Fibroblast of lung (primary cell): Measurements from ENCODE around the gene SLC25A4. TPM values are rescaled to one million over a fixed set of nuclear protein-coding genes. Genes with fewer than 3 reads are reported as not detected.

ENCODE experiments used
- DNase-seq, 2 donors: peaks; one replicate each; pipeline versions ENCODE4 v3.0.0 to v3.0.0-alpha.2; 2010; ENCODE audit warnings: low read depth in 2 of 2
- H2AFZ ChIP-seq: 2 replicates; pipeline ENCODE4 v1.5.1; 2012; ENCODE audit warnings: low read length, control low read depth, inconsistent platforms
- H3K27ac ChIP-seq: 2 replicates; pipeline ENCODE4 v1.5.1; 2011; ENCODE audit warnings: low read length, control low read depth; ENCODE audit not compliant: insufficient read depth
- H3K27me3 ChIP-seq: 2 replicates; pipeline ENCODE4 v1.5.1; 2011; ENCODE audit warnings: mild to moderate bottlenecking, low read length; ENCODE audit not compliant: control insufficient read depth, insufficient read depth
- H3K36me3 ChIP-seq: 2 replicates; pipeline ENCODE4 v1.5.1; 2011; ENCODE audit warnings: low read length; ENCODE audit not compliant: control insufficient read depth, insufficient read depth
- H3K4me1 ChIP-seq: 2 replicates; pipeline ENCODE4 v1.5.1; 2011; ENCODE audit warnings: low read length; ENCODE audit not compliant: control insufficient read depth, insufficient read depth; ENCODE audit errors: extremely low read depth
- H3K4me2 ChIP-seq: 2 replicates; pipeline ENCODE4 v1.5.1; 2011; ENCODE audit warnings: low read length, control low read depth; ENCODE audit not compliant: insufficient read depth; ENCODE audit errors: extremely low read depth
- H3K4me3 ChIP-seq, 4 experiments: fragments of 200-600 bp in 1 of 4; sonication (generic) in 1 of 4; replicated peaks in 1 of 4; 2 replicates each; pipeline ENCODE4 v1.5.1; 2011 to 2016; ENCODE audit warnings: low read length in 4 of 4, low read depth in 3 of 4, mild to moderate bottlenecking in 3 of 4, control low read depth in 2 of 4, inconsistent platforms in 1 of 4, mixed read lengths in 1 of 4; ENCODE audit not compliant: insufficient read depth in 1 of 4; ENCODE audit errors: control extremely low read depth in 1 of 4
- H3K79me2 ChIP-seq: 2 replicates; pipeline ENCODE4 v1.5.1; 2012; ENCODE audit warnings: mild to moderate bottlenecking, low read length, inconsistent platforms; ENCODE audit not compliant: control insufficient read depth, insufficient read depth
- H3K9ac ChIP-seq: 2 replicates; pipeline ENCODE4 v1.5.1; 2011; ENCODE audit warnings: mild to moderate bottlenecking, low read length, control low read depth; ENCODE audit not compliant: insufficient read depth
- H3K9me3 ChIP-seq: 2 replicates; pipeline ENCODE4 v1.5.1; 2012; ENCODE audit warnings: low read depth, low read length; ENCODE audit not compliant: control insufficient read depth, insufficient read depth
- H4K20me1 ChIP-seq: 2 replicates; pipeline ENCODE4 v1.5.1; 2011; ENCODE audit warnings: low read length; ENCODE audit not compliant: control insufficient read depth, insufficient read depth; ENCODE audit errors: extremely low read depth
- CTCF ChIP-seq, 2 donors: IDR thresholded peaks in 1 of 2; conservative IDR thresholded peaks in 1 of 2; 1 replicate in 1 of 2; 2 replicates in 1 of 2; pipeline ENCODE4 v1.5.1; 2011 to 2012; ENCODE audit warnings: low read length in 2 of 2, control low read depth in 1 of 2, inconsistent platforms in 1 of 2, low read depth in 1 of 2, mild to moderate bottlenecking in 1 of 2
- EZH2 ChIP-seq: IDR thresholded peaks from 2 replicates; pipeline ENCODE4 v1.5.1; 2012; ENCODE audit warnings: low read length, control low read depth, mild to moderate bottlenecking; ENCODE audit errors: missing control alignments
- polyA plus RNA-seq, 2 donors: library from polyadenylated mRNA; depleted of rRNA in 1 of 2; stranded (reverse) in 1 of 2; unstranded in 1 of 2; fragments of >200 nt; gene quantifications; 2 replicates each; pipeline ENCODE4 v1.2.1, GENCODE V29; 2011 to 2012; ENCODE audit warnings: missing spikeins in 1 of 2
- total RNA-seq: library from RNA; depleted of rRNA; stranded (reverse); fragments of >200 nt; gene quantifications from 2 replicates; pipeline ENCODE4 v1.2.1, GENCODE V29; 2014

The SLC25A4 gene
- total and polyA plus RNA-seq, 2 donors (not counting 1 experiment from before 2014, with no cell fraction given): 11.4 to 14.6 TPM

DNA sequence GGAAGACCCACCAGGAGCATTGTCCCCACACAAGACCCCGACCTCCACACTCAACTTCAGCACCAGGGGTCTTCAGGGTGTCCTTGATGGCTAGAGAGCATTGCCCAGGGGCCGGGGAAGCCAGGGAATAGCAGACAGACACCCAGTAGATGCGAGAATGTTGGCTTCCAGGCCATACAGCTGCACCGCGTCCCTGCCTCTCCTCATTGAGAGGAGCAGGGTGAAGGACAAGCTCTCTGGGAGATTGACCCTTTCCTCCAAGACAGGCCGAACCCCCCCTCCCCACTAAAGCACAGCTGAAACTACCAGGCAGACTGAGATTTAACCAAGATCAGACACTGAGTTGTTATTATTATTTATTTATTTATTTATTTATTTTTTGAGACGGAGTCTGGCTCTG, 42.6 kb upstream of the SLC25A4 start:
- no peak overlapping the region for H2AFZ ChIP-seq

GRCh38 chr4:185101354-185101890, 41.6 kb upstream of the SLC25A4 start:
- TF ChIP-seq EZH2 (no peak), CTCF (conservative IDR thresholded peaks at IDR 0.05 in 1 of 2, IDR thresholded peaks at IDR 0.05 in 1 of 2; ENCODE audit: low read depth in 1 of 2, low read length in 2 of 2) (no peak)
- H3K27me3 ChIP-seq: peaks cover 7% of the 10 kb centered on the region
- H3K36me3 ChIP-seq: no peaks in the 10 kb centered on the region
- H3K4me2 ChIP-seq: no peak overlapping the region
- no peaks in the 10 kb centered on the region for H4K20me1 ChIP-seq
- no peaks in the 10 kb centered on the region for H3K9me3 ChIP-seq
- H3K4me3 ChIP-seq: no peak overlapping the region
- no peak for DNase-seq
- no peak overlapping the region for H2AFZ ChIP-seq
- H3K9ac ChIP-seq: no peak overlapping the region
- H3K4me1 ChIP-seq: no peaks in the 10 kb centered on the region
- no peak overlapping the region for H3K27ac ChIP-seq
- no peaks in the 10 kb centered on the region for H3K79me2 ChIP-seq

More for the DNA sequence above, 42.6 kb upstream of the SLC25A4 start:
- Histone ChIP-seq H3K27me3 (peaks cover 7% of the 10 kb centered on the region), H3K4me3 (no peak overlapping the region), H3K9ac (no peak overlapping the region), H3K4me2 (no peak overlapping the region), H3K27ac (no peak overlapping the region), H3K4me1 (no peaks in the 10 kb centered on the region), H3K9me3 (no peaks in the 10 kb centered on the region), H3K79me2 (no peaks in the 10 kb centered on the region), H4K20me1 (no peaks in the 10 kb centered on the region), H3K36me3 (no peaks in the 10 kb centered on the region)
- DNase-seq: no peak
- TF ChIP-seq CTCF (conservative IDR thresholded peaks at IDR 0.05 in 1 of 2, IDR thresholded peaks at IDR 0.05 in 1 of 2; ENCODE audit: low read depth in 1 of 2, low read length in 2 of 2) (no peak), EZH2 (no peak)

DNA sequence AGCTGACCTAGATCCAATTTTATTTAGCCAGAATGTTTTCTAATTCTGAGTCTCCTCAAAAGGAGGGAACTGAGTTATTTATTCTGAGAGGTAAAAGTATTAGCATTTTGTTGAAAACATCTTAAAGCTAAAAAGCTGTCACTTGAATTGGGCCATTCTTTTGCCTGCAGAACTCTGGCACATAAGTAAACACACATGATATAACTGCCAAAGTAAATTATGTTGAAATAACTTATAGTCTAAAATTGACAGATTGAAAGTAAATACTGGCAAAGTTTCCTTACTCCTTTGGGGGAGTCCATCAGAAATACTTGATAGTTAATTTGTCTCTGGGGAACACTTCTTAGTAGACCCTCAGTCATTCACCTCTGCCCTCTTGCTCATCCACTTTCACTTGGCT, 38.3 kb upstream of the SLC25A4 start:
- Histone ChIP-seq H3K4me1 (no peaks in the 10 kb centered on the region), H3K4me2 (no peak overlapping the region), H3K4me3 (no peak overlapping the region), H3K27me3 (peaks cover 2% of the 10 kb centered on the region), H2AFZ (no peak overlapping the region), H3K9me3 (no peaks in the 10 kb centered on the region), H3K79me2 (no peaks in the 10 kb centered on the region), H4K20me1 (no peaks in the 10 kb centered on the region), H3K9ac (no peak overlapping the region), H3K27ac (no peak overlapping the region), H3K36me3 (no peaks in the 10 kb centered on the region)
- TF ChIP-seq CTCF (conservative IDR thresholded peaks at IDR 0.05 in 1 of 2, IDR thresholded peaks at IDR 0.05 in 1 of 2; ENCODE audit: low read depth in 1 of 2, low read length in 2 of 2) (no peak), EZH2 (no peak)
- no peak for DNase-seq
